H9 (cell line): ENCODE data around the gene GRIK1. TPM values are rescaled to one million over a fixed set of nuclear protein-coding genes. Genes with fewer than 3 reads are reported as not detected.

Experiments
- DNase-seq: peaks from one replicate; pipeline ENCODE4 v3.0.0-alpha.2; 2017
- H2AFZ ChIP-seq: one replicate; pipeline ENCODE4 v1.6.1; 2013; ENCODE audit warnings: mild to moderate bottlenecking, low read length, control low read depth, moderate library complexity
- H2AK5ac ChIP-seq: 2 replicates; pipeline ENCODE4 v1.6.1; 2013; ENCODE audit warnings: low read length, control low read depth, mixed read lengths; ENCODE audit not compliant: insufficient read length
- H2BK120ac ChIP-seq: one replicate; pipeline ENCODE4 v1.6.1; 2013; ENCODE audit warnings: low read depth, mild to moderate bottlenecking, low read length, control low read depth, inconsistent platforms; ENCODE audit not compliant: poor library complexity, severe bottlenecking
- H2BK12ac ChIP-seq: 2 replicates; pipeline ENCODE4 v1.6.1; 2013; ENCODE audit warnings: low read length, control low read depth, mixed read lengths, low read depth; ENCODE audit not compliant: insufficient read length
- H2BK15ac ChIP-seq: 2 replicates; pipeline ENCODE4 v1.6.1; 2013; ENCODE audit warnings: low read depth, low read length, control low read depth
- H2BK20ac ChIP-seq: one replicate; pipeline ENCODE4 v1.6.1; 2013; ENCODE audit warnings: low read depth, mild to moderate bottlenecking, low read length, control low read depth, inconsistent platforms; ENCODE audit not compliant: poor library complexity, severe bottlenecking
- H2BK5ac ChIP-seq: 2 replicates; pipeline ENCODE4 v1.6.1; 2013; ENCODE audit warnings: low read length, control low read depth, mixed read lengths; ENCODE audit not compliant: insufficient read length
- H3K14ac ChIP-seq: 2 replicates; pipeline ENCODE4 v1.6.1; 2013; ENCODE audit warnings: low read length, control low read depth; ENCODE audit not compliant: insufficient read depth
- H3K18ac ChIP-seq: 2 replicates; pipeline ENCODE4 v1.6.1; 2013; ENCODE audit warnings: low read depth, mild to moderate bottlenecking, mixed read lengths, low read length, control low read depth; ENCODE audit not compliant: insufficient read length
- H3K23ac ChIP-seq: 2 replicates; pipeline ENCODE4 v1.6.1; 2013; ENCODE audit warnings: low read length, control low read depth, mixed read lengths, low read depth; ENCODE audit not compliant: insufficient read length
- H3K23me2 ChIP-seq: 2 replicates; pipeline ENCODE4 v1.6.1; 2013; ENCODE audit warnings: low read depth, mild to moderate bottlenecking, mixed read lengths, low read length, control low read depth; ENCODE audit not compliant: insufficient read length, poor library complexity, severe bottlenecking
- H3K27ac ChIP-seq: 2 replicates; pipeline ENCODE4 v1.5.1; 2013; ENCODE audit warnings: low read length, control low read depth, mixed read lengths, low read depth; ENCODE audit not compliant: insufficient read length
- H3K27me3 ChIP-seq: 2 replicates; pipeline ENCODE4 v1.6.1; 2013; ENCODE audit warnings: low read length, control low read depth, inconsistent platforms; ENCODE audit not compliant: insufficient read depth
- H3K4ac ChIP-seq: 2 replicates; pipeline ENCODE4 v1.6.1; 2013; ENCODE audit warnings: low read depth, mild to moderate bottlenecking, control low read depth, inconsistent platforms, low read length, moderate library complexity
- H3K4me1 ChIP-seq: 2 replicates; pipeline ENCODE4 v1.6.1; 2013; ENCODE audit warnings: low read length, control low read depth, inconsistent platforms; ENCODE audit not compliant: insufficient read depth
- H3K4me2 ChIP-seq: 2 replicates; pipeline ENCODE4 v1.6.1; 2013; ENCODE audit warnings: low read length, control low read depth, mixed read lengths; ENCODE audit not compliant: insufficient read length, insufficient read depth
- H3K56ac ChIP-seq: 2 replicates; pipeline ENCODE4 v1.6.1; 2013; ENCODE audit warnings: low read depth, mild to moderate bottlenecking, mixed read lengths, low read length, control low read depth; ENCODE audit not compliant: insufficient read length
- H3K79me1 ChIP-seq: 2 replicates; pipeline ENCODE4 v1.6.1; 2013; ENCODE audit warnings: low read depth, mild to moderate bottlenecking, moderate library complexity, low read length, control low read depth, inconsistent platforms; ENCODE audit not compliant: insufficient read depth, poor library complexity, severe bottlenecking
- H3K79me2 ChIP-seq: 2 replicates; pipeline ENCODE4 v1.6.1; 2013; ENCODE audit warnings: low read length, control low read depth, inconsistent platforms; ENCODE audit not compliant: insufficient read depth
- H3K9ac ChIP-seq: 2 replicates; pipeline ENCODE4 v1.6.1; 2013; ENCODE audit warnings: low read length, control low read depth, mixed read lengths; ENCODE audit not compliant: insufficient read length; ENCODE audit errors: extremely low read depth
- H3K9me3 ChIP-seq: one replicate; pipeline ENCODE4 v1.6.1; 2013; ENCODE audit warnings: low read depth, low read length, inconsistent platforms; ENCODE audit not compliant: control insufficient read depth
- H3T11ph ChIP-seq: one replicate; pipeline ENCODE4 v1.6.1; 2013; ENCODE audit warnings: mild to moderate bottlenecking, low read length, control low read depth, inconsistent platforms
- H4K20me1 ChIP-seq: one replicate; pipeline ENCODE4 v1.6.1; 2013; ENCODE audit not compliant: control insufficient read depth, insufficient read length, insufficient read depth
- H4K5ac ChIP-seq: 2 replicates; pipeline ENCODE4 v1.6.1; 2013; ENCODE audit warnings: low read depth, mild to moderate bottlenecking, mixed read lengths, low read length, control low read depth; ENCODE audit not compliant: insufficient read length
- H4K8ac ChIP-seq: replicated peaks from 2 replicates; pipeline ENCODE4 v1.6.1; 2013; ENCODE audit warnings: low read length, control low read depth, mixed read lengths, low read depth; ENCODE audit not compliant: insufficient read length
- H4K91ac ChIP-seq: 2 replicates; pipeline ENCODE4 v1.6.1; 2013; ENCODE audit warnings: low read depth, mild to moderate bottlenecking, moderate library complexity, mixed read lengths, low read length, control low read depth; ENCODE audit not compliant: insufficient read length
- H3K27ac Mint-ChIP-seq, 3 experiments: 2 replicates in 2 of 3; 3 replicates in 1 of 3; pipeline ENCODE4 v1.8.0; 2020 to 2021; ENCODE audit warnings: mixed read lengths in 3 of 3, mild to moderate bottlenecking in 1 of 3, moderate library complexity in 1 of 3
- H3K27me3 Mint-ChIP-seq: 2 replicates; pipeline ENCODE4 v1.8.0; 2021; ENCODE audit warnings: low read depth, mild to moderate bottlenecking, moderate library complexity, mixed read lengths
- H3K36me3 Mint-ChIP-seq, 3 experiments: 2 replicates in 2 of 3; 3 replicates in 1 of 3; pipeline ENCODE4 v1.8.0; 2020 to 2021; ENCODE audit warnings: low read depth in 3 of 3, mixed read lengths in 3 of 3; ENCODE audit not compliant: insufficient read depth in 1 of 3
- H3K4me1 Mint-ChIP-seq, 2 experiments: 2 replicates each; pipeline ENCODE4 v1.8.0; 2020; ENCODE audit warnings: mixed read lengths in 2 of 2
- H3K4me3 Mint-ChIP-seq, 2 experiments: 2 replicates in 1 of 2; 3 replicates in 1 of 2; pipeline ENCODE4 v1.8.0; 2020 to 2021; ENCODE audit warnings: mild to moderate bottlenecking in 2 of 2, mixed read lengths in 2 of 2, moderate library complexity in 1 of 2
- H3K9me3 Mint-ChIP-seq, 2 experiments: 2 replicates in 1 of 2; 3 replicates in 1 of 2; pipeline ENCODE4 v1.8.0; 2020; ENCODE audit warnings: mild to moderate bottlenecking in 2 of 2, mixed read lengths in 2 of 2, moderate library complexity in 1 of 2
- CTCF ChIP-seq: fragments of 200-600 bp; sonication (generic); conservative IDR thresholded peaks from 3 replicates; pipeline ENCODE4 v1.8.0; 2021; ENCODE audit warnings: antibody characterized with exemption, mild to moderate bottlenecking
- WGBS: extraction: QIAGEN DNeasy Blood & Tissue Kit; methylation state at CpG from one replicate; pipeline ENCODE4 v1.1.7; 2013; ENCODE audit warnings: missing lambda C conversion rate, low lambda C conversion rate, mixed read lengths; ENCODE audit not compliant: insufficient read length; ENCODE audit errors: extremely low coverage; 5-methylcytosine and 5-hydroxymethylcytosine counted together
- total RNA-seq: library from RNA; stranded (reverse); gene quantifications from 2 replicates; pipeline ENCODE4 v1.2.1, GENCODE V29; 2021

GRIK1 gene
- total RNA-seq, 1 experiment from 2014 or later, result not detected

- Histone ChIP-seq H3K23me2 (no peaks in the 10 kb centered on the region), H2BK120ac (no peak overlapping the region)
Observed at GRCh38 chr21:29654855-29655254, 284.9 kb downstream of the GRIK1 start.

More at GRCh38 chr21:29654855-29655254, 284.9 kb downstream of the GRIK1 start:
- Histone ChIP-seq H3K79me2 (no peaks in the 10 kb centered on the region), H2BK12ac (no peak overlapping the region), H3K4me1 (no peaks in the 10 kb centered on the region), H3K4me2 (no peak overlapping the region), H2BK20ac (no peak overlapping the region), H3K9me3 (no peaks in the 10 kb centered on the region), H2AFZ (no peak overlapping the region), H3K9ac (no peak overlapping the region), H3K4ac (no peak overlapping the region), H4K91ac (no peak overlapping the region), H3K18ac (no peak overlapping the region), H3T11ph (no peak overlapping the region), H3K23ac (no peak overlapping the region), H3K27me3 (no peaks in the 10 kb centered on the region), H2BK5ac (no peak overlapping the region), H3K27ac (no peak overlapping the region), H3K79me1 (no peaks in the 10 kb centered on the region), H2BK15ac (no peak overlapping the region), H4K20me1 (no peaks in the 10 kb centered on the region), H3K56ac (no peak overlapping the region), H4K8ac (no peak overlapping the region), H4K5ac (no peak overlapping the region), H2AK5ac (no peak overlapping the region), H3K14ac (no peak overlapping the region)
- no CpG with 5 or more reads among the region's 3 CpGs for WGBS
- peaks cover 0 to 4% (median 0%) of the 10 kb centered on the region in 3 experiments; a peak in 3 of 7 replicates for H3K36me3 Mint-ChIP-seq
- peaks cover 3 to 12% of the 10 kb centered on the region in 2 experiments; a peak in 3 of 4 replicates for H3K4me1 Mint-ChIP-seq
- H3K27me3 Mint-ChIP-seq, result no peaks in the 10 kb centered on the region
- H3K27ac Mint-ChIP-seq, result no peak overlapping the region
- DNase-seq, result no peak
- H3K4me3 Mint-ChIP-seq, result no peak overlapping the region
- H3K9me3 Mint-ChIP-seq, result no peaks in the 10 kb centered on the region
- no peak for TF ChIP-seq CTCF
